ENCODE results near the gene PLSCR4.

Gene PLSCR4

GRCh38 chr3:146187334-146187950 lies 63.5 kb downstream of the PLSCR4 start:
- in situ Hi-C loops (cut with HindIII; ENCODE audit: low sequenced_read_pairs): loop anchor here (10.0 kb wide), 1 partner anchor 413 kb away; no protein-coding TSS in a partner anchor
- TF ChIP-seq, protein P1, sequence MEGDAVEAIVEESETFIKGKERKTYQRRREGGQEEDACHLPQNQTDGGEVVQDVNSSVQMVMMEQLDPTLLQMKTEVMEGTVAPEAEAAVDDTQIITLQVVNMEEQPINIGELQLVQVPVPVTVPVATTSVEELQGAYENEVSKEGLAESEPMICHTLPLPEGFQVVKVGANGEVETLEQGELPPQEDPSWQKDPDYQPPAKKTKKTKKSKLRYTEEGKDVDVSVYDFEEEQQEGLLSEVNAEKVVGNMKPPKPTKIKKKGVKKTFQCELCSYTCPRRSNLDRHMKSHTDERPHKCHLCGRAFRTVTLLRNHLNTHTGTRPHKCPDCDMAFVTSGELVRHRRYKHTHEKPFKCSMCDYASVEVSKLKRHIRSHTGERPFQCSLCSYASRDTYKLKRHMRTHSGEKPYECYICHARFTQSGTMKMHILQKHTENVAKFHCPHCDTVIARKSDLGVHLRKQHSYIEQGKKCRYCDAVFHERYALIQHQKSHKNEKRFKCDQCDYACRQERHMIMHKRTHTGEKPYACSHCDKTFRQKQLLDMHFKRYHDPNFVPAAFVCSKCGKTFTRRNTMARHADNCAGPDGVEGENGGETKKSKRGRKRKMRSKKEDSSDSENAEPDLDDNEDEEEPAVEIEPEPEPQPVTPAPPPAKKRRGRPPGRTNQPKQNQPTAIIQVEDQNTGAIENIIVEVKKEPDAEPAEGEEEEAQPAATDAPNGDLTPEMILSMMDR (IDR thresholded peaks at IDR 0.05; ENCODE audit: low read depth, low read length, missing control alignments): peak; percentile 59
- H3K4me3 ChIP-seq (ENCODE audit: low read depth, low read length): no peak overlapping the region
- no peak for DNase-seq (ENCODE audit: low read depth)

- TF ChIP-seq, protein P1 (IDR thresholded peaks at IDR 0.05; ENCODE audit: low read depth, low read length, missing control alignments): no peak
- H3K4me3 ChIP-seq (ENCODE audit: low read depth, low read length): no peak overlapping the region
- in situ Hi-C loops (cut with HindIII; ENCODE audit: low sequenced_read_pairs): loop anchor here (10.0 kb wide), 1 partner anchor 410 kb away; no protein-coding TSS in a partner anchor
- no peak for DNase-seq (ENCODE audit: low read depth)
These were observed 66.5 kb downstream of the PLSCR4 start for GRCh38 chr3:146184241-146185015.

DNA sequence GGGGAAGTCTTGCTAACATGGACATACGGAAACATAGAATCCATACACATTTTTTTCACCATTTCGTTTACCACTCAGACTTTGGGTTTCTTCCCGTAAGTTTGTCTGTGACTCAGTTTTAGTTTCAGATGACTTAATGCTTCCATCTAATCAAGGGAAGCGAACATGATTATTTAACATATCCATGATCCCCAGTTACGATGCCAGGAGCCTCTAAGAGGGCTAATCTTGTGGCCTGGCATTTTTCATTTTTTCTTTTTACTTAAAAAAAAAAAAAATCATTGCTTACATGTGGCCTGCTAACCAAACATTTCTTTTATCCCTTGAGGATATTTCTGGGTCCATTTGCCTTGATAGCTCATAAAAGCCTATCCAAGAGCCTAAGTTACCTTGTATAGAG lies 69.7 kb downstream of the PLSCR4 start:
- TF ChIP-seq, protein P1 (IDR thresholded peaks at IDR 0.05; ENCODE audit: low read depth, low read length, missing control alignments): no peak
- in situ Hi-C loops (cut with HindIII; ENCODE audit: low sequenced_read_pairs): loop anchor here (10.0 kb wide), 1 partner anchor 406 kb away; no protein-coding TSS in a partner anchor
- DNase-seq (ENCODE audit: low read depth): no peak
- H3K4me3 ChIP-seq (ENCODE audit: low read depth, low read length): no peak overlapping the region

DNA sequence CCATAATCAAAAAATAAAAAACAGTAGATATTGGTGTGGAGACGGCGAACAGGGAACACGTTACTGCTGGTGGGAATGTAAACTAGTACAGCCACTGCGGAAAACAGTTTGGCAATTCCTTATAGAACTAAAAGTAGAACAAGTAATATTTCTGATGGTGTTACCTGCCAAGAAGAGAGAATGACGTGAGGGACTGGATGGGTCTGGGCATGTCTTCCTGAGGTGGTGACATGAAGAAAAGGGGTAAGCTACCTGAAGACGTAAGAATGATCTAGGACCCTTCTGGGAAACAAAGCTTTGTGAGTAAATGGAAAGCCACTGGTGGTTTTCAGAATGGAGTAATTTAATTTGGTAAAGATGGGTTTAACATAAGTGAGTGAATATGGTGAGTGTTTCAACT lies 70.5 kb downstream of the PLSCR4 start:
- no peak overlapping the region for H3K4me3 ChIP-seq (ENCODE audit: low read depth, low read length)
- no peak for DNase-seq (ENCODE audit: low read depth)
- TF ChIP-seq, protein P1 (IDR thresholded peaks at IDR 0.05; ENCODE audit: low read depth, low read length, missing control alignments): no peak
- in situ Hi-C loops (cut with HindIII; ENCODE audit: low sequenced_read_pairs): loop anchor here (10.0 kb wide), 1 partner anchor 406 kb away; no protein-coding TSS in a partner anchor

DNA sequence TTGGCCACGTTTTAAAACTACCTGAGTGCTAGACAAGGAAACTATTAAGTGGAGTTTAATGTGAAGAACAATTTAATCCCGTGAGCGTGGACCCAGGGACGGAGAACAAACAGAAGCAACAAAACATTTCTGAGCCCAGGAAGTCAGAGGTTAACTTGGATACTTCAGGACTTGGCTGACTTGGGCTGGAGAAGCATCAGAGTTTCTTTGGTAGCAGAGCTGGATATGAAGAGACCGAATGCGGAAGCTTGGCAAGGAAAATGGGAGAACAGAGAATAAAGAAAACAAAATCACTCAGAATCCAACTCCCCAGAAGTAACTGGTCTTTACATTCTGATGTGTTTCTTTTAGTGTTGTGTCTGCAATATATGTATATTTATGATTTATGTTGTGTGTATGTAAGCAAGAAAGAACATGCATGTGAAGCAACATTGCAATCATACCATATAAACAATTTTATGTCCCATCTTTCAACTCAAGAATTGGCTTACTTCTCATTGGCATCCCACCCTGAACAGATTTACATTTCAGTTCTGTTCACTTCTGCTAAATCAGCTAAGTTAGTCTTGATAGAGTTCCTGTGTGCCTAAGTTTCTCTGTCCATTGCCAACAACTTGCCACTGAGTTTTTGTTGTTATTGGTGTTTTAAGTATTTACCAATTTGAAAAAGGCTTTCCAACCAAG lies 72.8 kb downstream of the PLSCR4 start:
- no peak overlapping the region for H3K4me3 ChIP-seq (ENCODE audit: low read depth, low read length)
- no peak for DNase-seq (ENCODE audit: low read depth)
- TF ChIP-seq, protein P1 (IDR thresholded peaks at IDR 0.05; ENCODE audit: low read depth, low read length, missing control alignments): no peak
- in situ Hi-C loops (cut with HindIII; ENCODE audit: low sequenced_read_pairs): no loop called here

DNA sequence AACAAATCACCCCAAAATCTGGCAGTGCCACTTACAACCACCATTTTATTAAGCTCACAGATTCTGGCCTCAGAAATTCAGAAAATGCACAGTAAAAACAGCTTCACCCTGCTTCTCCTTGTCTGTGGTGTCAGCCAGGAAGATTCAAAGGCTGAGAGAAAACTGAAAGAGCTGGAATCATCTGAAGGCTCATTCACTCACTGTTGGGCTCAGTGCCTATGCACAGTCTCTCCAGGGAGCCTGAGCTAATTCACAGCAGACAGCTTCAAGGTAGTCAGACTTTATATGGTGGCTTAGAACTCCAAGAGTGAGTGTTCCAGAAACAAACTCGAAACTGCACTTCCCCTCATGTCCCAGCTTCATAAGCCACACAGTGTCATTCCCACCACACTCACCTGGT lies 73.4 kb downstream of the PLSCR4 start:
- no peak for DNase-seq (ENCODE audit: low read depth)
- in situ Hi-C loops (cut with HindIII; ENCODE audit: low sequenced_read_pairs): no loop called here
- TF ChIP-seq, protein P1 (IDR thresholded peaks at IDR 0.05; ENCODE audit: low read depth, low read length, missing control alignments): no peak
- H3K4me3 ChIP-seq (ENCODE audit: low read depth, low read length): no peak overlapping the region

All from astrocyte of the cerebellum (primary cell).